CD14-positive monocyte (primary cell): ENCODE data around the gene PELI2. TPM values are rescaled to one million over a fixed set of nuclear protein-coding genes. Genes with fewer than 3 reads are reported as not detected.

Experiments used
- DNase-seq, 3 donors: peaks; one replicate each; pipeline ENCODE4 v3.0.0-alpha.2; 2011 to 2022
- H2AFZ ChIP-seq: 2 replicates; pipeline ENCODE4 v1.6.0; 2012; ENCODE audit warnings: mild to moderate bottlenecking, low read depth, low read length, inconsistent platforms; ENCODE audit not compliant: insufficient read depth, poor library complexity, severe bottlenecking
- H3K27ac ChIP-seq, 2 donors: 1 replicate in 1 of 2; 2 replicates in 1 of 2; pipeline ENCODE4 v1.5.1; 2012 to 2013; ENCODE audit warnings: low read length in 2 of 2, control low read depth in 1 of 2, inconsistent platforms in 1 of 2, low read depth in 1 of 2, mild to moderate bottlenecking in 1 of 2
- H3K27me3 ChIP-seq, 2 donors: one replicate each; pipeline versions ENCODE4 v1.6.0 to v1.6.1; 2011 to 2013; ENCODE audit warnings: low read length in 2 of 2; ENCODE audit not compliant: control insufficient read depth in 2 of 2, insufficient read depth in 2 of 2
- H3K36me3 ChIP-seq, 2 donors: replicated peaks in 1 of 2; 1 replicate in 1 of 2; 2 replicates in 1 of 2; pipeline versions ENCODE4 v1.5.1 to v1.6.1; 2012 to 2013; ENCODE audit warnings: low read length in 2 of 2, control low read depth in 1 of 2, inconsistent platforms in 1 of 2, mild to moderate bottlenecking in 1 of 2; ENCODE audit not compliant: insufficient read depth in 2 of 2, control insufficient read depth in 1 of 2
- H3K4me1 ChIP-seq, 2 donors: 1 replicate in 1 of 2; 2 replicates in 1 of 2; pipeline versions ENCODE4 v1.5.1 to v1.6.1; 2012 to 2013; ENCODE audit warnings: low read length in 2 of 2, control low read depth in 1 of 2, inconsistent platforms in 1 of 2, mild to moderate bottlenecking in 1 of 2, moderate library complexity in 1 of 2; ENCODE audit not compliant: insufficient read depth in 2 of 2, control insufficient read depth in 1 of 2
- H3K4me2 ChIP-seq: replicated peaks from 2 replicates; pipeline ENCODE3; 2012; ENCODE audit warnings: low read length, moderate library complexity, mild to moderate bottlenecking; ENCODE audit not compliant: poor library complexity, severe bottlenecking; ENCODE audit errors: extremely low read depth
- H3K4me3 ChIP-seq, 3 experiments: fragments of 200-600 bp in 1 of 3; sonication (generic) in 1 of 3; replicated peaks in 1 of 3; 1 replicate in 2 of 3; 2 replicates in 1 of 3; pipeline ENCODE4 v1.5.1; 2011 to 2013; ENCODE audit warnings: low read length in 3 of 3, mild to moderate bottlenecking in 3 of 3, control low read depth in 2 of 3, low read depth in 2 of 3, inconsistent platforms in 1 of 3, moderate library complexity in 1 of 3
- H3K79me2 ChIP-seq: 2 replicates; pipeline ENCODE4 v1.6.0; 2012; ENCODE audit warnings: mild to moderate bottlenecking, control low read depth, inconsistent platforms, low read length, moderate library complexity; ENCODE audit not compliant: insufficient read depth
- H3K9ac ChIP-seq: 2 replicates; pipeline ENCODE4 v1.6.0; 2017; ENCODE audit warnings: low read length, mild to moderate bottlenecking; ENCODE audit not compliant: insufficient read depth, poor library complexity, severe bottlenecking
- H3K9me3 ChIP-seq, 2 donors: replicated peaks in 1 of 2; 1 replicate in 1 of 2; 2 replicates in 1 of 2; pipeline versions ENCODE4 v1.5.1 to v1.6.1; 2012 to 2013; ENCODE audit warnings: low read length in 2 of 2, control low read depth in 1 of 2; ENCODE audit not compliant: control insufficient read depth in 1 of 2, insufficient read depth in 1 of 2
- H4K20me1 ChIP-seq: 2 replicates; pipeline ENCODE4 v1.6.0; 2012; ENCODE audit warnings: mild to moderate bottlenecking, low read length, control low read depth, moderate library complexity; ENCODE audit not compliant: insufficient read depth
- H3K27ac Mint-ChIP-seq, 7 donors: one replicate each; pipeline ENCODE4 v1.8.0; 2020; ENCODE audit warnings: mild to moderate bottlenecking in 7 of 7, mixed read lengths in 7 of 7, moderate library complexity in 6 of 7, inconsistent platforms in 2 of 7
- H3K27me3 Mint-ChIP-seq, 3 donors: one replicate each; pipeline ENCODE4 v1.8.0; 2021 to 2022; ENCODE audit warnings: low read depth in 3 of 3, mild to moderate bottlenecking in 3 of 3, mixed read lengths in 3 of 3, moderate library complexity in 3 of 3, inconsistent platforms in 1 of 3
- H3K36me3 Mint-ChIP-seq, 2 donors: one replicate each; pipeline ENCODE4 v1.8.0; 2020; ENCODE audit warnings: mixed read lengths in 2 of 2, inconsistent platforms in 1 of 2, mild to moderate bottlenecking in 1 of 2
- H3K4me1 Mint-ChIP-seq: one replicate; pipeline ENCODE4 v1.8.0; 2020; ENCODE audit warnings: mild to moderate bottlenecking, mixed read lengths
- H3K4me3 Mint-ChIP-seq, 2 donors: one replicate each; pipeline ENCODE4 v1.8.0; 2020; ENCODE audit warnings: mild to moderate bottlenecking in 2 of 2, mixed read lengths in 2 of 2, moderate library complexity in 1 of 2
- H3K9me3 Mint-ChIP-seq, 7 donors: one replicate each; pipeline ENCODE4 v1.8.0; 2020 to 2022; ENCODE audit warnings: mixed read lengths in 7 of 7, mild to moderate bottlenecking in 6 of 7, moderate library complexity in 6 of 7, inconsistent platforms in 2 of 7
- CTCF ChIP-seq: fragments of 200-600 bp; IDR thresholded peaks from one replicate; pipeline ENCODE4 v1.8.0; 2022; ENCODE audit warnings: antibody characterized with exemption, mild to moderate bottlenecking
- WGBS: methylation state at CpG from one replicate; pipeline ENCODE4 v1.1.5; 2013; ENCODE audit warnings: missing lambda C conversion rate; ENCODE audit not compliant: insufficient coverage; 5-methylcytosine and 5-hydroxymethylcytosine counted together
- intact Hi-C, 2 donors: fragments of 100-400 bp; cut with micrococcal nuclease; formaldehyde crosslinking; loops; one replicate each; pipeline versions ENCODE4 v1.15.0 to v1.15.1; 2023
- polyA plus RNA-seq, 3 donors: library from polyadenylated mRNA; depleted of rRNA in 1 of 3; unstranded in 2 of 3; stranded (reverse) in 1 of 3; fragments of 300-500 nt in 2 of 3; fragments of >200 nt in 1 of 3; fragmentation: Illumina TruSeq in 2 of 3; gene quantifications; 1 replicate in 2 of 3; 2 replicates in 1 of 3; pipeline ENCODE4 v1.2.3, GENCODE V29; 2012 to 2021

PELI2 gene
- polyA plus RNA-seq, 3 donors = 10.1 to 35.8 (median 12.5) TPM

GRCh38 chr14:56145965-56146364 lies 27.8 kb downstream of the PELI2 start:
- peak; percentile 38 to 58 (median 52) for DNase-seq
- Histone ChIP-seq H3K27ac (no peak overlapping the region), H3K27me3 (no peaks in the 10 kb centered on the region), H3K4me1 (peaks cover 28 to 52% of the 10 kb centered on the region in 2 donors), H3K9ac (no peak overlapping the region), H3K79me2 (peaks cover 98% of the 10 kb centered on the region), H2AFZ (no peak overlapping the region), H3K4me3 (no peak overlapping the region), H4K20me1 (peaks cover 100% of the 10 kb centered on the region), H3K36me3 (no peaks in the 10 kb centered on the region), H3K4me2 (no peak overlapping the region), H3K9me3 (no peaks in the 10 kb centered on the region)
- no peak for TF ChIP-seq CTCF
- H3K4me3 Mint-ChIP-seq = no peak overlapping the region
- intact Hi-C loops = no loop called here
- H3K27ac Mint-ChIP-seq = peak overlapping the region in 1 of 7 donors; percentile 43
- peaks cover 0 to 3% (median 0%) of the 10 kb centered on the region in 3 donors for H3K27me3 Mint-ChIP-seq
- H3K9me3 Mint-ChIP-seq = no peaks in the 10 kb centered on the region
- peaks cover 61% of the 10 kb centered on the region for H3K4me1 Mint-ChIP-seq
- 31% methylated on average over 2 of the region's 3 CpGs for WGBS
- peaks cover 2 to 4% of the 10 kb centered on the region in 2 donors for H3K36me3 Mint-ChIP-seq

- DNase-seq = no peak
- peaks cover 100% of the 10 kb centered on the region for H4K20me1 ChIP-seq
- TF ChIP-seq CTCF = no peak
- H2AFZ ChIP-seq = no peak overlapping the region
- no peak overlapping the region for H3K4me3 ChIP-seq
- H3K4me1 ChIP-seq = peaks cover 28 to 52% of the 10 kb centered on the region in 2 donors
- H3K27me3 ChIP-seq = no peaks in the 10 kb centered on the region
- Mint-ChIP-seq H3K4me1 (peaks cover 63% of the 10 kb centered on the region), H3K4me3 (peak overlapping the region in 1 of 2 donors; percentile 39), H3K27ac (peak overlapping the region in 4 of 7 donors; percentile 5 to 68 (median 26)), H3K27me3 (peaks cover 0 to 3% (median 0%) of the 10 kb centered on the region in 3 donors), H3K9me3 (no peaks in the 10 kb centered on the region), H3K36me3 (peaks cover 2 to 4% of the 10 kb centered on the region in 2 donors)
- H3K36me3 ChIP-seq = no peaks in the 10 kb centered on the region
- H3K9me3 ChIP-seq = no peaks in the 10 kb centered on the region
- no peak overlapping the region for H3K4me2 ChIP-seq
- peak overlapping the region in 1 of 2 donors; percentile 60 for H3K27ac ChIP-seq
- H3K9ac ChIP-seq = no peak overlapping the region
- intact Hi-C loops = no loop called here
- no CpG with 5 or more reads among the region's 1 CpG for WGBS
- H3K79me2 ChIP-seq = peaks cover 98% of the 10 kb centered on the region
These were observed 29.2 kb downstream of the PELI2 start for GRCh38 chr14:56147449-56147848.
